ENCODE measurements around the gene ZNF438.

ZNF438 gene

GRCh38 chr10:30999070-30999712 is 32.5 kb downstream of the ZNF438 start:
- TF ChIP-seq POU6F1 (CRISPR knock-in tag; IDR thresholded peaks at IDR 0.05; ENCODE audit: borderline replicate concordance, low read depth) (no peak), SNAI2 (CRISPR knock-in tag; IDR thresholded peaks at IDR 0.05) (no peak), ZNF70 (CRISPR knock-in tag; IDR thresholded peaks at IDR 0.05) (no peak), RARB (CRISPR knock-in tag; IDR thresholded peaks at IDR 0.05) (no peak), PATZ1 (CRISPR knock-in tag; IDR thresholded peaks at IDR 0.05; ENCODE audit: borderline replicate concordance) (no peak), ISL1 (CRISPR knock-in tag; IDR thresholded peaks at IDR 0.05) (no peak), GLIS3 (CRISPR knock-in tag; IDR thresholded peaks at IDR 0.05) (no peak)
- ATAC-seq: no peak; the same call in 2 of the 3 replicates

GRCh38 chr10:30997536-30998235 is 34.0 kb downstream of the ZNF438 start:
- no peak for TF ChIP-seq CSDC2 (CRISPR knock-in tag; IDR thresholded peaks at IDR 0.05)
- TF ChIP-seq RARB (CRISPR knock-in tag; IDR thresholded peaks at IDR 0.05): no peak
- no peak for TF ChIP-seq PATZ1 (CRISPR knock-in tag; IDR thresholded peaks at IDR 0.05; ENCODE audit: borderline replicate concordance)
- no peak for TF ChIP-seq ZNF8 (CRISPR knock-in tag; IDR thresholded peaks at IDR 0.05)
- no peak for TF ChIP-seq ZNF565 (CRISPR knock-in tag; conservative IDR thresholded peaks at IDR 0.05; ENCODE audit: low read depth)
- no peak for TF ChIP-seq ZNF70 (CRISPR knock-in tag; IDR thresholded peaks at IDR 0.05)
- TF ChIP-seq ARNTL (CRISPR knock-in tag; IDR thresholded peaks at IDR 0.05; ENCODE audit: borderline replicate concordance, low read depth): no peak
- TF ChIP-seq PPARA (CRISPR knock-in tag; IDR thresholded peaks at IDR 0.05; ENCODE audit: borderline replicate concordance): no peak
- no peak for TF ChIP-seq BACH2 (CRISPR knock-in tag; IDR thresholded peaks at IDR 0.05; ENCODE audit: borderline replicate concordance)
- no peak for TF ChIP-seq CSRNP3 (CRISPR knock-in tag; IDR thresholded peaks at IDR 0.05)
- TF ChIP-seq TCF4 (CRISPR knock-in tag; IDR thresholded peaks at IDR 0.05; ENCODE audit: borderline replicate concordance): no peak
- TF ChIP-seq CREB5 (CRISPR knock-in tag; IDR thresholded peaks at IDR 0.05; ENCODE audit: low read depth): no peak
- TF ChIP-seq ZFP30 (CRISPR knock-in tag; IDR thresholded peaks at IDR 0.05): no peak
- no peak for TF ChIP-seq GLIS3 (CRISPR knock-in tag; IDR thresholded peaks at IDR 0.05)
- no peak for ATAC-seq

GRCh38 chr10:30996481-30997005 is 35.1 kb downstream of the ZNF438 start:
- TF ChIP-seq RARB (CRISPR knock-in tag; IDR thresholded peaks at IDR 0.05) (no peak), TCF4 (CRISPR knock-in tag; IDR thresholded peaks at IDR 0.05; ENCODE audit: borderline replicate concordance) (no peak)
- ATAC-seq: no peak

Measured in SK-N-SH treated with all-trans-retinoic acid at 6 μM for 48 hours (cell line).